GM08714 (cell line): Measurements from ENCODE around the gene SESN1.
"Not testable (repeated sequence)": the region's sequence is repeated elsewhere in the genome, so short reads cannot be mapped to it uniquely, and the experiment has no call there.

Source experiments
- H3K4me3 ChIP-seq: fragments of 200-500 bp; sonication (Bioruptor generic); 2 replicates; pipeline ENCODE4 v1.5.1; 2014; ENCODE audit warnings: mild to moderate bottlenecking, low read length, inconsistent platforms
- ZNF274 ChIP-seq: IDR thresholded peaks from 2 replicates; pipeline ENCODE4 v1.6.1; 2012; ENCODE audit warnings: mild to moderate bottlenecking, low read depth, low read length

The SESN1 gene

DNA sequence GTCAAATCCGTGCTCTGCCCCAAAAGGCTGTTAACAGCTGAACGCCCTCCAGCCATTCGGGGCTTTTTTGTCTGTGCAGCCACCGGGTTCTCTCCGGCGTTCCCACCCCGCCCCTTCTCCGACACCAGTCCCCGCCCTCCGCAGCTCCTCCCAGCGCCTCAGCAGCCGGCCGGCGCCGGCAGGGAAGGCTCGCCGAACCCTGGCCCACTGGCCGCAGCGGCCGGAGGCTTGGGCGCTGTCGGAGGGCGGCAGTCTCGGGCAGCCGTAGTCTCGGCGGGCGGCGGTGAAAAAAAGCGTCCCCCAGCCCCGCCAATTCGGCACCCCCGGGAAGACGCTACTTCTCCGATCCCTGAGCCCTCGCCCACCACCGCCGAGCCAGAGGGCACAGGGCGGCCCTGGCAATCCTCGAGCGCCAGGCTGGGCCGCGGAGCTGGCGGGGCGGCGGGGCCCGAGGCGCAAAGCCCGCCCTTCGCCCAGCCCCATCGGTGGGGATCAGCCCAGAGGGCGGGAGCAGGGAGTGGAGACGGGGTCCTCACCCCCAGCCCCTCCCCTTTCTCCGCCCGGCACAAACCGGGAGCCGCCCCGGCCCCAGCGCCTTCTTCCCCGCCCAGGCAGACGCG, at the start of gene SESN1:
Gene SESN1, minus strand, starts transcription at position 431 of the 620 bp plus-strand sequence. CDS start 773 bp downstream, outside the sequence.
- TF ChIP-seq ZNF274, result no peak
- H3K4me3 ChIP-seq, result peak within 1 kb of the TSS; percentile 80

DNA sequence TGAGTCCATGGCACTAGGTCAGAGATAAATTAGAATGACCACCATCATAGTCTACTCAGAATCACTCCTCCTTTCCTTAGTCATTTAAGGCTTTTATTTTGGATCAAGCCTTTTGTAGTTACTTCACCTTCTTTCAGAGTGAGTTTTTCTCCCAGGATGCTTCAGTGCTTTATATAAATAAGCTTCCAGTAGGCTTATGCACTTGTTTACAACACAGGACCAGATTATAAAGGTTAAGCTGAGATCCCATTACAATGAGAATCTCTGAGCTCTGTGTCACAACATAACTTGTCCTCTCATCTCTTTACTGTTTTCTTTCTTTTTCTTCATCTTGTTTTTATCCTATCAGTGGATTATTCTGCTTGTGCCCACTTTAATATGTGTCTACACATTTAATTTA, 48.5 kb upstream of the SESN1 start:
- no peak overlapping the region for H3K4me3 ChIP-seq
- no peak for TF ChIP-seq ZNF274

DNA sequence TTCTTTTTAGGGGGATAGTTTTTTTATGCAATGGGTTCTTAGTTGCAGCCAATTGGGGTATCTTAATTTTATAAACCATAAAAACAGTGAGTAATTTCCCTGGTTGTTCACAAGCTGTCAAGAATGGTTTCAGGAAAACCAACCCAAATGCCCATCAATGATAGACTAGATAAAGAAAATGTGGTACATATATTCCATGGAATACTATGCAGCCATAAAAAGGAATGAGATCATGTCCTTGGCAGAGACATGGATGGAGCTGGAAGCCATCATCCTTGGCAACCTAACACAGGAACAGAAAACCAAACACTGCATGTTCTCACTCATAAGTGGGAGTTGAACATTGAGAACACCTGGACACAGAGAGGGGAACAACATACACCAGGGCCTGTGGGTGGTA, 47.4 kb upstream of the SESN1 start:
- H3K4me3 ChIP-seq, result not testable (repeated sequence)

DNA sequence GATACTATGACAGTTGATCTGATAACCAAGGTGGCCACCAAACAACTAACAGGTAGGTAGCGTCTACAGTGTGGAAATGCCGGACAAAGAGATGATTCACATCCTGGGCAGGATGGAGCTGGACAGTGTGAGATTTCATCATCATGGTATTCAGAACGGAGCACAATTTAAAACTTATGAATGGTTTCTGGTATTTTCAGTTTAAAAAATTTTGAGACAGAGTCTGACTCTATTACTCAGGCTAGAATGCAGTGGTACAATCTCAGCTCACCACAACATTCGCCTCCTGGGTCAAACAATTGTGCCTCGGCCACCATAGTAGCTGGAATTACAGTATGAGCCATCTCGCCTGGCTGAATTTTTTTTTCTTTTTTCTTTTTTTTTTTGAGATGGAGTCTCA, 44.5 kb upstream of the SESN1 start:
- no peak overlapping the region for H3K4me3 ChIP-seq
- TF ChIP-seq ZNF274, result no peak

GRCh38 chr6:109136530-109136929, 41.9 kb upstream of the SESN1 start:
- not testable (repeated sequence) for H3K4me3 ChIP-seq

DNA sequence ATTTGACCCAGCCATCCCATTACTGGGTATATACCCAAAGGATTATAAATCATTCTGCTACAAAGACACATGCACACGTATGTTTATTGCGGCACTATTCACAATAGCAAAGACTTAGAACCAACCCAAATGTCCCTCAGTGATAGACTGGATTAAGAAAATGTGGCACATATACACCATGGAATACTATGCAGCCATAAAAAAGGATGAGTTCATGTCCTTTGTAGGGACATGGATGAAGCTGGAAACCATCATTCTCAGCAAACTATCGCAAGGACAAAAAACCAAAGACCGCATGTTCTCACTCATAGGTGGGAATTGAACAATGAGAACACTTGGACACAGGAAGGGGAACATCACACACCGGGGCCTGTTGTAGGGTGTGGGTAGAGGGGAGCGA, 41.4 kb upstream of the SESN1 start:
- H3K4me3 ChIP-seq, result not testable (repeated sequence)

DNA sequence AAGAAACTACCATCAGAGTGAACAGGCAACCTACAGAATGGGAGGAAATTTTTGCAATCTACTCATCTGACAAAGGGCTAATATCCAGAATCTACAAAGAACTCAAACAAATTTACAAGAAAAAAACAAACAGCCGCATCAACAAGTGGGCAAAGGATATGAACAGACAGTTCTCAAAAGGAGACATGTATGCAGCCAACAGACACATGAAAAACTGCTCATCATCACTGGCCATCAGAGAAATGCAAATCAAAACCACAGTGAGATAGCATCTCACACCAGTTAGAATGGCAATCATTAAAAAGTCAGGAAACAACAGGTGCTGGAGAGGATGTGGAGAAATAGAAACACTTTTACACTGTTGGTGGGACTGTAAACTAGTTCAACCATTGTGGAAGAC, 41.0 kb upstream of the SESN1 start:
- not testable (repeated sequence) for H3K4me3 ChIP-seq

DNA sequence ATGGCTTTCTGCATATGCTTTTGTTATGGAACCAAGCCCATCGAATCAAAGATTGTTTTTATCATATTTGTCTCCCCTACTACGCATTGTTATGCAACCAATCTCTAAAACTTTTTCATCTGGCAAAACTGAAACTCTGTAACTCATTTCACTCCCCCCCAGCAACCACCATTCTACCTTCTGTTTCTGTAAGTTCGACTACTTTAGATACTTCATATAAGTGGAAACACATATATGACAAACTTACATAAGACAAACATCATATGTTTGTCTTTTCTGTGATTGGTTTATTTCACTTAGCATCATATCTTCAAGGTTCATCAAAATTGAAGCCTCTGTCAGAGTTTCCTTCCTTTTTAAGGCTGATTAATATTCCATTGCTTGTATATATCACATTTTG, 35.4 kb upstream of the SESN1 start:
- no peak for TF ChIP-seq ZNF274
- H3K4me3 ChIP-seq, result no peak overlapping the region

DNA sequence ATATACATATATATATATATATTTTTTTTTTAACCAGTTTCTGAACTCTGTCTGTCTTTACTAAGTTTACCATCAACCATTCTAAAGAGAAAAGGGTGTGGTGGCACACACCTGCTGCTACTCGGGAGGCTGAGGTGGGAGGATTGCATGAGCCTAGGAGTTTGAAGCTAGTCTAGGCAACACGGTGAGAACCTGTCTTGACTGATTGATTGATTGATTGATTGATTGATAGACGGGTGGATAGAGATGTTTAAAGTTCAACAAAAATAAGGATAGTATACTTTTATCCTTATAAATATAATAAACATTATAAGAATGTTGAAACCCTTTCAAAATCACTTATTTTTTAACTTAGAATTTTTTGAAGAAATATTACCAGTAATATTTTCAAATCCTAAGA, 30.9 kb upstream of the SESN1 start:
- no peak overlapping the region for H3K4me3 ChIP-seq
- no peak for TF ChIP-seq ZNF274

GRCh38 chr6:109124219-109124618, 29.6 kb upstream of the SESN1 start:
- no peak for TF ChIP-seq ZNF274
- H3K4me3 ChIP-seq, result no peak overlapping the region

DNA sequence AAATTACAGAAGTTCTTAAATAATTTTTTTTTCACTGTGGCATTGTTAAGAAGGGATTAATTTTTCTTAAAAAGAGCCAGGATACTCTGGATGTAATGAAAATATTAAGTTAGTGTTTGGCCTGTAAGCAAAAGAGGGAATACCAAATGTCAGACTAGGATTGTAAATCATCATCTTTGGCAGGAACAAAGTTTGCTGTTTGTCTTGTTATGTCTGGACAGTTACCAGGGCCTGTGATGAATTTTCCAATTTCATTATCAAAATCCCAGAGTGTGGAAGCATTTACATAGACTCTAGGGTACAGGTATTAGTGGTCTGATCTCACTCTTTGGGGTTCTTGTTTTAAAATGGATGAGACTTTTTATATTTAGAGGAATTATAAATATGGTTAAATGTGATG, 26.8 kb upstream of the SESN1 start:
- no peak overlapping the region for H3K4me3 ChIP-seq
- no peak for TF ChIP-seq ZNF274

DNA sequence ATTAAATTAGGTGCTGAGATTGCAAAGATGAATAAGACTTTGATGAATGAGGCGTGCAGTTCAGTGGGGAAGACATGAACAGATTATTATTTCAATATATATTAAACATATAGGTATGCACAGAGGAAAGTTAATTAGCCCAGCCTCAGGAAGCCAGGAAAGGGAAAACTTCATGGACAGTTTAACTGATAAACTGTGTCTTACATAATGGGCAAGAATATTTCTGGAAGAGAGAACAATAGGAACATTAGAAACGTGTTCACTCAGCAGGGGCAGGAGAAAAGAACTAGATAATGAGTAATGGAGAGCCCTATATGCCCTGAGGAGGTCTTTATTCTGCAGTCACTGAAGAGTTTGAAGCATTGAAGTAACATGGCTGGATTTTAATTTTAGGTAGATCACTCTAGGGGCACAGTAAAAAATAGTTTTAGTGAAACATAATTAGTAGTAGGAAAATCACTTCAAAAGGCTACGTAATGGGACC, 24.3 kb upstream of the SESN1 start:
- no peak overlapping the region for H3K4me3 ChIP-seq
- TF ChIP-seq ZNF274, result no peak

- no peak for TF ChIP-seq ZNF274
These were observed 23.7 kb upstream of the SESN1 start for GRCh38 chr6:109118337-109118736.

GRCh38 chr6:109117346-109118035, 22.8 kb upstream of the SESN1 start:
- TF ChIP-seq ZNF274, result no peak
- H3K4me3 ChIP-seq, result 0 out of 2 replicates have a peak overlapping the region, but pooled peaks have one; percentile 26

More at GRCh38 chr6:109118337-109118736, 23.7 kb upstream of the SESN1 start:
- no peak overlapping the region for H3K4me3 ChIP-seq

DNA sequence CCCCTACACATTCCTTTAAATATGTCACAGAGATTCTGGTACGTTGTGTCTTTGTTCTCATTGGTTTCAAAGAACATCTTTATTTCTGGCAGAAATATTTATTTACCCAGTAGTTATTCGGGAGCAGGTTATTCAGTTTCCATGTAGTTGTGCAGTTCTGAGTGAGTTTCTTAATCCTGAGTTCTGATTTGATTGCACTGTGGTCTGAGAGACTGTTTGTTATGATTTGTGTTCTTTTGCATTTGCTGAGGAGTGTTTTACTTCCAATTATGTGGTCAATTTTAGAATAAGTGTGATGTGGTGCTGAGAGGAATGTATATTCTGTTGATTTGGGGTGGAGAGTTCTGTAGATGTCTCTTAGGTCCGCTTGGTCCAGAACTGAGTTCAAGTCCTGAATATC, 18.0 kb upstream of the SESN1 start:
- not testable (repeated sequence) for H3K4me3 ChIP-seq

DNA sequence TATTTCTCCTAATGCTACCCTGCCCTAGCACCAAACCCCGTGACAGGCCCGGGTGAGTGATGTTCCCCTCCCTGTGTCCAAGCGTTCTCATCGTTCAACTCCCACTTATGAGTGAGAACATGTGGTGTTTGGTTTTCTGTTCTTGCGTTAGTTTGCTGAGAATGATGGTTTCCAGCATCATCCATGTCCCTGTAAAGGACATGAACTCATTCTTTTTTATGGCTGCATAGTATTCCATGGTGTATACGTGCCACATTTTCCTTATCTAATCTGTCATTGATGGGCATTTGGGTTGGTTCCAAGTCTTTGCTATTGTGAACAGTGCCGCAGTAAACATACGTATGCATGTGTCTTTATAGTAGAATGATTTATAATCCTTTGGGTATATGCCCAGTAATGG, 15.0 kb upstream of the SESN1 start:
- not testable (repeated sequence) for H3K4me3 ChIP-seq
